ENCODE data around the gene NIF3L1.

The NIF3L1 gene

DNA sequence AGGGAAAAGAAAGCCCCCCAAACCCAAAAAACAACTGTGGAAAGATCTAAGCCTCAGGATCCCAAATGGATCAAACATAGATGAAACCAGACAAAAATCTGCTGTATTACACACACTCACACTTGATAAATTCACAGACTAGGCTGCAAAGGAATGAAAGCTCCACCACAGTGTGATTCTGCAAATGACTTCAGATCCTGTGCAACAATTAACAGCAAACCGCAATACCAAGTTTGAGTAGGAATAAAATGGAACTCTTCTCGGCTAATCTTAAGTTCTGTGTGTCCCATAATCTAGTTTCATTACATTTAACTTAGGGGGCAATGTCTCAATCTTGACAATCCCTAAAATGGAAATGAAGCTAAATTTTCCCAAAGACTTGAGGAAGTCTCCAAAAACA, 36.6 kb upstream of the NIF3L1 start:
- H3F3A ChIP-seq (ENCODE audit: insufficient read depth, low read length) = peaks cover 38% of the 10 kb centered on the region
- TF ChIP-seq EZH2 (optimal IDR thresholded peaks at IDR 0.05; ENCODE audit: low read depth, low read length) = no peak
- no peak for TF ChIP-seq EZH2phosphoT487 (IDR thresholded peaks at IDR 0.05; ENCODE audit: low read length)
- TF ChIP-seq CTCF (IDR thresholded peaks at IDR 0.05; ENCODE audit: low read length) = no peak
- no peak overlapping the region for H2AFZ ChIP-seq (ENCODE audit: low read length)
- H3K9me3 ChIP-seq (replicated peaks; ENCODE audit: insufficient read depth, low read length) = no peaks in the 10 kb centered on the region
- H3K36me3 ChIP-seq (replicated peaks; ENCODE audit: insufficient read depth, low read length) = peaks cover 27% of the 10 kb centered on the region
- H3K4me2 ChIP-seq (ENCODE audit: low read depth, low read length) = no peak overlapping the region
- no peak overlapping the region for H3K9ac ChIP-seq (ENCODE audit: low read length)
- no peaks in the 10 kb centered on the region for H3K27me3 ChIP-seq (replicated peaks; ENCODE audit: insufficient read depth, low read length)
- DNase-seq = no peak
- peaks cover 19% of the 10 kb centered on the region for H3K79me2 ChIP-seq (ENCODE audit: low read length)
- H4K20me1 ChIP-seq (ENCODE audit: insufficient read depth, low read length) = 0 out of 2 replicates have a peak, but pooled peaks cover 3% of the 10 kb centered on the region
- H3K9me2 ChIP-seq (replicated peaks; ENCODE audit: insufficient read depth, low read length) = no peaks in the 10 kb centered on the region
- no peak overlapping the region for H3K4me3 ChIP-seq (ENCODE audit: low read length)
- no peak overlapping the region for H3K27ac ChIP-seq (ENCODE audit: low read length)
- no peaks in the 10 kb centered on the region for H3K4me1 ChIP-seq (ENCODE audit: low read length)

DNA sequence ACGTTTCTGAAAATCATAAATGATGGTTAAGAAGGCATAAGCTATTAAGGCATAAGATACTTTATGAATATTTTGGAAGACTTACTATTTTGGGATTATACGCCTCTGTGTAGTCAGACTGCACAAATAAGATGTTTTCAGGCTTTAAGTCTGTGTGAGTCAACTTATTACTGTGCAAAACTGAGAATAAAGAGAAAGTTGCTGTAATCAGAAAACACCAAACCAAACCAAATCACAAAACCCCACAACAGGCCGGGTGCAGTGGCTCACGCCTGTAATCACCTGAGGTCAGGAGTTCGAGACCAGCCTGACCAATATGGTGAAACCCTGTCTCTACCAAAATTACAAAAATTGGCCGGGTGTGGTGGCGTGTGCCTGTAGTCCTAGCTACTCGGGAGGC, 32.4 kb upstream of the NIF3L1 start:
- Histone ChIP-seq H3K27ac (ENCODE audit: low read length) (no peak overlapping the region), H3K9me2 (replicated peaks; ENCODE audit: insufficient read depth, low read length) (no peaks in the 10 kb centered on the region), H2AFZ (ENCODE audit: low read length) (no peak overlapping the region), H3K4me3 (ENCODE audit: low read length) (no peak overlapping the region), H3K9ac (ENCODE audit: low read length) (no peak overlapping the region), H4K20me1 (ENCODE audit: insufficient read depth, low read length) (peaks cover 32% of the 10 kb centered on the region), H3K4me2 (ENCODE audit: low read depth, low read length) (no peak overlapping the region), H3K27me3 (replicated peaks; ENCODE audit: insufficient read depth, low read length) (no peaks in the 10 kb centered on the region), H3K79me2 (ENCODE audit: low read length) (peaks cover 61% of the 10 kb centered on the region), H3F3A (ENCODE audit: insufficient read depth, low read length) (peaks cover 24% of the 10 kb centered on the region), H3K9me3 (replicated peaks; ENCODE audit: insufficient read depth, low read length) (no peaks in the 10 kb centered on the region), H3K4me1 (ENCODE audit: low read length) (peaks cover 11% of the 10 kb centered on the region), H3K36me3 (replicated peaks; ENCODE audit: insufficient read depth, low read length) (peaks cover 63% of the 10 kb centered on the region)
- no peak for DNase-seq
- TF ChIP-seq EZH2 (optimal IDR thresholded peaks at IDR 0.05; ENCODE audit: low read depth, low read length) = no peak
- TF ChIP-seq CTCF (IDR thresholded peaks at IDR 0.05; ENCODE audit: low read length) = no peak
- TF ChIP-seq EZH2phosphoT487 (IDR thresholded peaks at IDR 0.05; ENCODE audit: low read length) = no peak

DNA sequence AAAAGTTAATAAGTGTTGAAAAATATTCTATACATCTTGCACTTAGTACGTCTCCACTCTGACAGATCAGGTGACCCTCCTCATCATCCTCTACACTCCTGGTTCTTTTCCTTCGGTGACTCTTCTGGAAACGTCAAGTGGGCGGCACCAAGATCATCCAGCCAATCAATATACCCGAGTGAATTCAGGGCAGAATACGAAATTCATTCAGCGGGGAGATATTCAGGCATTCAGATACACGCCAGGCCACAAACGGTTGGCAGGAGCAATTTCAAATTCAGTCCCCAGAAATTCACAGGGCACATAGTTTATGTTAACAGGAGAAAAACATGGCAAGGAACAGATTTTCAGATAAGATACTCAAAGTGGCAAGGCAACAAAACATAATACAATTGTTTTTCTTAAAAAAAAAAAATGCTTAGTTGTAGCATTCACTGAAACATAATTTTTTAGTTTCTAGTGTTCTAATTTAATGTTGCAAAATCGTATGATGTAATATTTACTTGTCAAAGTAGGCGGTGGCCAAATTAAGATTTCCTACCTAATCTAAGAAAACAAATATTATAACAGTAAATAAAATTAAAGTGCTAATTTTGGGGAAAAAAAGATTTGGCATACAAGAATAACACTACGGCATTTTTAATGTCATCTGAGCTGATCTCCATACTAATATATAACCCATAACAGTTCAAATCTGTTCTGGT, 28.9 kb upstream of the NIF3L1 start:
- H3K27ac ChIP-seq (ENCODE audit: low read length) = no peak overlapping the region

More for the DNA sequence above, 28.9 kb upstream of the NIF3L1 start:
- no peak for DNase-seq
- TF ChIP-seq EZH2phosphoT487 (IDR thresholded peaks at IDR 0.05; ENCODE audit: low read length) (no peak), EZH2 (optimal IDR thresholded peaks at IDR 0.05; ENCODE audit: low read depth, low read length) (no peak), CTCF (IDR thresholded peaks at IDR 0.05; ENCODE audit: low read length) (no peak)
- no peak overlapping the region for H3K4me3 ChIP-seq (ENCODE audit: low read length)
- H3K36me3 ChIP-seq (replicated peaks; ENCODE audit: insufficient read depth, low read length) = peaks cover 49% of the 10 kb centered on the region
- peaks cover 15% of the 10 kb centered on the region for H3F3A ChIP-seq (ENCODE audit: insufficient read depth, low read length)
- no peak overlapping the region for H2AFZ ChIP-seq (ENCODE audit: low read length)
- no peaks in the 10 kb centered on the region for H3K9me2 ChIP-seq (replicated peaks; ENCODE audit: insufficient read depth, low read length)
- H3K4me2 ChIP-seq (ENCODE audit: low read depth, low read length) = no peak overlapping the region
- no peaks in the 10 kb centered on the region for H3K27me3 ChIP-seq (replicated peaks; ENCODE audit: insufficient read depth, low read length)
- H3K79me2 ChIP-seq (ENCODE audit: low read length) = peaks cover 86% of the 10 kb centered on the region
- H3K9ac ChIP-seq (ENCODE audit: low read length) = no peak overlapping the region
- peaks cover 45% of the 10 kb centered on the region for H4K20me1 ChIP-seq (ENCODE audit: insufficient read depth, low read length)
- no peaks in the 10 kb centered on the region for H3K9me3 ChIP-seq (replicated peaks; ENCODE audit: insufficient read depth, low read length)
- H3K4me1 ChIP-seq (ENCODE audit: low read length) = peaks cover 16% of the 10 kb centered on the region
